ENCODE measurements around the gene ATPAF2.
"Not testable (repeated sequence)": the region's sequence is repeated elsewhere in the genome, so short reads cannot be mapped to it uniquely, and the experiment has no call there.

ATPAF2 gene

DNA sequence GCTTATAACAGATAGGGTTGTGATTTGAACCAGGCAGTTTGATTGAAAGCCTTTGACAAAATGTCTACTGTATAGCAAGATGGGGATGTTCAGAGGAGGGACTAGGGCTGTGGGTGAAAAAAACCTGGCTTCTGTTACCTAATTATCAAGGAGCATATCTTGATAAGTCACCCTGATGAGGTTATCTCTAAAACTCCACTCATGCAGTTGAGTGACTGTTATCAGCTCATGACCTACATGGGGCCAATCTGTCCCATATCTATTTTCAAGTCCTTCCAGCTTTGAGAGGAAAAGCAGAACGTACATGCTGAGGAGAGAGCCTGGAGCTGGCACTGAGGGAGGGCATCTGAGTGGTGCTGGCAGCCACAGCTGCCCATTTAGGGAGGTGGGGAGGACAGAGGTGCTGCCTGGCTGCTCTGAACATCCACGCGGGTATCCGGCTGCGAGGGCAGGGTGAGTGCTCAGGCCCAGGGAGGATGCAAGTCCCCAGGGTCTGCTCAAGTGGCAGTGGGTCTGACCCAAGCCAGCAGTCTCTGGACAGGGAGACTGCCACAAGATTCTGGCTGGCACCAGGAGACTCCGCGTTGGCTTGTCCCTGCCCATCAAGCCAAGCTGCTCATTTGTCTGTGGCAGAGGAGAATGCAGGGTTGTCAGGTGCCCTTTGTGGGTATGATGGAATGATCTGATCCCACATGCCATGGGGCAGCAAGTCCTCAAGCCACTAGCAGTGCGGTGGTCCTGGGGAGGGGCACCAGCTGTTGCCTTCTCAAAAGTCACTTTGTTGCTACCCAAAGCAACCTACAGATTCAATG is 29.2 kb downstream of the ATPAF2 start:
- no peak for DNase-seq

DNA sequence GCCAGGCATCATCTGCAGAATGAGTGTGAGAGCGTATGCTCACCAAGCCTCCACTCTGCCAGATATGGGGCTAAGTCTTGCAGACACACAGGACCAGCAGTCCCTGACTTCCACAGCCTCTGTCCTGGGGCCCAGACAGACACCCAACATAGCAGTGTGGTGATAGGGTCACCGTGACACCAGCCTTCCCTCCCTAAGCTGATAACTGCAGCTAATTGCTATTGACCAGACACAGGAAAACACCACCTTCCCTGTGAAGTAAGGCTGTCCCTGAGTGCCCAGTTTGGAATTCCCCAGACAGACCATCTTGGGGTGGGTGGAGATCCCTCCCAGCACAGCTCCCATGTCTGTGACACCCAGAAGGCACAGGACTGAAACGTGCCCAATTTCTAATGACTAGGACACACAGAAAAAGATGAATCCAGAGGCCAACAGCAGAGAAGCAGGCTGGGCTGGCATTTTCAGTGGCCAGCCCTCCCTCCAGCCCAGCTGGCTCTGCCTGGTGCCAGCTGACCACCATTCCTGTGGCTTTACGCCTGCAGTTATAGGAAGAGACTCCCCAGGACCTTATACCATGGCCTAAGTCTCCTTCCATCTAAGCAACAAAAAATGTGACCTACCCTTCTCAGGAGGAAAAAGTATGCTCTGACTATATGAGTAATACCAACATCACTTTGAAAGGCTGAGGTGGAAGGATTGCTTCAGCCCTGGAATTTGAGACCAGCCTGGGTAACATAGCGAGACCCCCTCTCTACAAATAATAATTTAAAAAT is 30.3 kb downstream of the ATPAF2 start:
- DNase-seq = no peak

DNA sequence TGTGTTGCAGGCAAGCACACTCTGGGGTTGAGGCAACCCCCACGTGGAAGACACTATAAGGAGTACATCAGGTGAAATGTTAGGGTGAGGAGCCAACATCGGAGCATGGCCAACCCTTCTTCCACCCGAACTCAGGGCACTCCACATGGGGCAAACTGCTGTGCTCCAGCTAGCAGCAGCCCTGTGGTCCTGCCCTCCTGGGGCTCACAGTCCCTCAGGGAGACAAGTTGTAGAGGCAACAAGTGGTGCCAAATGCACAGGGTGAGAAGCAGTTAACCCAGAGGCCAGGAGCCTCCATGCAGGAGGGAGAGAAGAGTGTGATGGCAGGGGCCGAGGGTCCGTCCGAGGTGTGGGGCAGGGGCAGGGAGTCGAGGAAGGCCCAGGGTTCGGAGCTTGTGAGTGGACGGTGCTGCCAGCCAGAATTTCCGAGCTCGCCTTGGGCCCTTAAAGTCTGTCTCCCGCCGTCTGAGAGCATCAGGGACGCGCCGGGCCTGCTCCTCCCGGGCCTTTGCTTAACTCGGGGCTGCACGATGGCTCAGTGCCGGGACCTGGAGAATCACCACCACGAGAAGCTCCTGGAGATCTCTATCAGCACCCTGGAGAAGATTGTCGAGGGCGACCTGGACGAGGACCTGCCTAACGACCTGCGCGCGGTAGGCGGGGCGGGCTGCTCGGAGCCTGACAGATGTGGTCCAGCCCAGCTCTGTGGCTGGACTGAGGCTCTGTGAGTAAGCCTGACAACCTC is 32.3 kb downstream of the ATPAF2 start:
- DNase-seq = no peak

DNA sequence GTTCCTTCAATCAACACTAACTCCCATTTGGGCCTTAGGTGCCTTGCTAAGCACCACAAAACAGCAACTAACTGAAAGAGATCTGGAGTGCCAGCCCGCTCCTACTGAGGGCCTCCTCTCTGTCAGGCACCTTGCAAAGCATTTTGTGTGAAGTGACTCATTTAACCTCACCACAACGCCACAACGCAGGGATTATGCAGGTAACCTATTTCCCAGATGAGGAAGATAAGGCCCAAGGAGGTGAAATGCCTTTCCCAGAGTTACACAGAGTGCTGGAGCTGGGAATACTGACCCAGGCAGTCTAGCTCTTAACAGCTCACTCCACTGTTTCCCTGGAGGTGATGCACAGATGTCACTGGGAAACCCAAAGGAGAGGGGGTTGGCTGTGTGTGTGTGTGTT is 33.5 kb downstream of the ATPAF2 start:
- DNase-seq = no peak

DNA sequence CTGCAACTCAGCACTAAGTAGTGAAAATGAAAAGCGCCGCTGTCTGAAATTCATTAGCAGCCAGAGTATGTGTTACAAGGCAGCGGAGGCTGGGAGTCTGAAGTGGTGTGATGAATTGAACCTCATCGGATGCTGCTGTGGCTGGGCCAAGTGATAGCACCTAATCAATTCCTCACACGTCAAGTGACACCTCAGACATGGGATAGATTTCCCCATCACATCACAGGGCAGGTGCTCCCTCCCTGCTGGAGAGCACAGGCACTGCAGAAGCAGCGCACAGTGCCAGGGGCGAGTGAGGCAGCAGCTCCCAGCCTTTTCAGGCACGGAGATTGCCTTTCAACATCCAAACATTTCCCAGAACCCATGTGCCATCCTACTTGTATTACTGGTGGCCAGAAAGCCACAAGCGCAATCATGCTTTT is 34.1 kb downstream of the ATPAF2 start:
- DNase-seq = no peak

DNA sequence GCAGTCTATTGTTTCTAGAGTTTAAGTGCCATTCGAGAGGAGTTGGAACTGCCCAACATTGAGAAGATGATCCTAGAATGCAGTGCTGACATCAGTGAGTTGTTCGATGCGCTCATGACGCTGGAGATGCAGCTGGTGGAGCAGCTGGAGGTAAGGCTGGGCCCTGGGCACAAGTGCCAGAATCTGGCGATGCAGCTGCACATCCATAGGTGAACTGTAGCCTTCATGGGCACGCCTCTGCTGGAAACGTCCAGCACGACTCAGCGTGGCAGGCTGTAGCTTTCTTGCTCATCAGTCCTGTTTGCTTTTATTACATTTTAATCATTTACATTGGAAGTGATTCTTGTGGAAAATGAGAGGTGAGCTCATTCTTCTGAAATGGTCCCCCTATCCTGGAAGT is 34.6 kb downstream of the ATPAF2 start:
- no peak for DNase-seq

DNA sequence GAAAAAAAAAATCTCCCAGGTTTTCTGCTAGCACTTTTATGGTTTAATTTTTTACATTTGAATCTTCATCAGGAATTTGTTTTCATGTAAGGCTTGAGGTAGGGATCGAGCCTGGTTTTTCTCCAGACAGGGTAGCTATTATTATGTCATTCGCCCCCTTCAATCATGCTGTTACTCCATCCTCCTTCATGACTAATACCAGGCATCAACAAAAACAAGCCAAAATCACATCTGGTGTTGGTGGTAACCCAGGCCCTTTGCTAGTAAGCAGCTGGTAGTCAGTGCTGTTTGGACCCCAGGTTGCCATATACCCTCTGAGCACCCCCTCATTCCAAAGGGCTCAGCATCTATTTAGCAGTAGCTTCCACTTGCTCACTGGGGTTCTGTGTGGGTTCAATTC is 36.8 kb downstream of the ATPAF2 start:
- no peak for DNase-seq

DNA sequence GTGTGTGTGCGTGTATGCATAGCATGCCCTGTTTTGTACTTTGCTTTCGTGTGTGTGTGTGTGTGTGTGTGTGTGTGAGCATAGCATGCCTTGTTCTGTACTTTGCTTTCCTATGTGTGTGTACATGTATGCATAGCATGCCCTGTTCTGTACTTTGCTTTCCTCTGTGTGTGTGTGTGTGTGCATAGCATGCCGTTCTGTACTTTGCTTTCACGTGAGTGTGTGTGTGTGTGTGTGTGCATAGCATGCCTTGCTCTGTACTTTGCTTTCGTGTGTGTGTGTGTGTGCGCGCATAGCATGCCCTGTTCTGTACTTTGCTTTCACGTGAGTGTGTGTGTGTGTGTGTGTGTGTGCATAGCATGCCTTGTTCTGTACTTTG is 38.9 kb downstream of the ATPAF2 start:
- no peak for DNase-seq

DNA sequence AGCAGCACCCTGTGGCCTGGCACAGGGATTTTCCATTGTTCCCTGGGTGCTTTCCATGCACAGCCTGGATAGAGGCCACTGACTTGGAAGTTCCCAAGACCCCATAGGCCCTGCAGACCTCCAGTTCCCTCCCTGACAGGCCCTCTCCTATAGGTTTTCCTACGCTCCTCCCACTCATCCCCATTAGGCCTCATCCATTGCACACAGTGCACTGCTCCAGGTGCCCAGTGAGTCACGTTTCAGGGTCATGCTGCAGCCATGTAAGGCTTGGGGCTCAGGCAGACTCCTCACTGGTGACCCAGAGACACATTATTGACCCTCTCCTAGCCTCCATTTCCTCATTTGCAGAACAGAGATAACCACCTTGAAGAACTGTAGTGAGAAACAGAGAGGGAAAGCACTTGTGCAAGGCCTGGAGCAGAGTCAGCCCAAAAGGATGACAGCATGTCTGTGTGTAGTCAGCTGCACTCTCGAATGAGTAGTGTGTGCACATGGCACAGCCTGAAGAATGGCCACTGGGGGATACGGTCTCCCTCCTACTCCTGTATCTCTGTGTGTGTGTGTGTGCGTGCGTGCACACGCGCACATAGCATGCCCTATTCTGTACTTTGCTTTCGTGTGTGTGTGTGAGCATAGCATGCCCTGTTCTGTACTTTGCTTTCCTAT is 39.5 kb downstream of the ATPAF2 start:
- DNase-seq = no peak

DNA sequence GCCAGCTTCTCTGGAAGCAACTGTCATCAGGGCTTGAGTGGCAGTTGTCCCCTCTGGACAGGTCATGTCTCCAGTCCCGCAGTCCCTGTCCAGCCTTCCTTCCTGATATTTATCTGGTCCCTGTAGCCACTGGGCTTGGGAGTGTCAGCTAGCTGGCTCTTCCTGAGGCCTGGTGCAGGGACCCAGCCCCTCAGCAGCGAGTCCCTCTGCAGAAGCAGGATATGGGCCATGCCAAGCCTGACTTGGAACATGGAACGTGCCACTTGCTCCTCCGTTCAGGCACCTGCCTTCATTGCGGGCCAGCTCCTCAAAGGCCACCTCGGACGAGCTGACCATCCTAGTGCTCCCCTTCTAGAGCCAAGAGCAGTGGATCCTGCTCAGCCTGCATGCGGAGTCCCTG is 40.0 kb downstream of the ATPAF2 start:
- DNase-seq = no peak

DNA sequence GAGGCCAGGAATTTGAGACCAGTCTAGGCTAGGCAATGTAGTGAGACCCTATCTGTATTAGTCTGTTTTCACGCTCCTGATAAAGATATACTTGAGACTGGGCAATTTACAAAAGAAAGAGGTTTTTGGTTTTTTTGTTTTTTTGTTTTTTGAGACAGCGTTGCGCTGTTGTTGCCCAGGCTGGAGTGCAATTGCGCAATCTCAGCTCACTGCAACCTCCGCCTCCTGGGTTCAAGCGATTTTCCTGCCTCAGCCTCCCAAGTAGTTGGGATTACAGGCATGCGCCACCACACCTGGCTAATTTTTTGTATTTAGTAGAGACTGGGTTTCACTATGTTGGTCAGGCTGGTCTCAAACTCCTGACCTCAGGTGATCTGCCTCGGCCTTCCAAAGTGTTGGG is 43.1 kb downstream of the ATPAF2 start:
- not testable (repeated sequence) for DNase-seq

DNA sequence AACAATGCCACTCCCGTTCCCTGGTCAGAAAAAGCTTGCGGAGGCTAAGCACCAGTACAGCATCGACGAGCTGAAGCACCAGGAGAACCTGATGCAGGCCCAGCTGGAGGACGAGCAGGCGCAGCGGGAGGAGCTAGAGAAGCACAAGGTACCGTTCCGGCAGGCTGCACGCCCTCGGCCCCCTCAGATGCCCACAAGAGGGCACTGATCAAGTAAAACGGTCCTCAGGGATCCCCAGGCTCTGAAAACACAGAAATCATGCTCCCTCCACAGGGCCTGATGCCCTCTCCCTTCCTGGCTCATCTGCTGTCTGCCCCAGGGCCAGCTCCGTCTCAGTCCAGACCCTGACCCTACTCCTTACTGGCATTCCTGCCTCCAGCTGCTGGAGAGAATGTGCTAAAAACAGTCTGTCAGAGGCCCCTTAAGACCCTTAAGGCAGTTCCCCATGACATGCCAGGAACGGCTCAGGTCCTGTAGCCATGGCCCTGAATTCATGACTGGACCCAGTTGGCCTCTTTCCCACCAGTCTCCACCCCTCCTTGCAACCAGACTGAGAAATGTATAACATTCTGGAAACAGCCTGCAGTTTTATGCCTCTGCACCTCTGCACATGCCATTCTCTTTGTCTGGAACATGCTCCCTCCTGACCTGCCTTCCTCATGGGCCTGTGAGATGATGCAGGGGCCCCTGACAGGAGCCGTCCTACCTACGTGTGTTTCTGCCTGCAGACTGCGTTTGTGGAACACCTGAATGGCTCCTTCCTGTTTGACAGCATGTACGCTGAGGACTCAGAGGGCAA is 44.5 kb downstream of the ATPAF2 start:
- DNase-seq = peak; percentile 27

DNA sequence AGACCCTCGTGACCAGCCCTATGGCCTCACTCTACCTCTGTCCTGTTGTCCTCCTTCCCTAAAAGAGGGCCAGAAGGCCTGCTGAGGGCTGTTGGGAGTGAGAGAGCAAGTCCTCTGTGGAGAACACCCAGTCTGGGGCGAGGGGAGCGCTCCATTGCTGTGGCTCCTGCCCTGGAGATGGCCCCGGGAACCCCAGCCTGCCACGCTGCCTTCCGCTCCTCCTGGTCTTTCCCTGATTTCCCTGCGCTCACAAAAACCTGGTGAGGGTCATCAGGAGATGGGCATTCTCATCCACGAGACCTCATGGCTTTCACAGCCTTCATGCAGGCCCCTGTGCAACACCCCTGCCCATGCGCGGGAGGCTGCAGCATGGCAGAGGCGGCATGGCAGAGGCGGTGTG is 45.1 kb downstream of the ATPAF2 start:
- no peak for DNase-seq

DNA sequence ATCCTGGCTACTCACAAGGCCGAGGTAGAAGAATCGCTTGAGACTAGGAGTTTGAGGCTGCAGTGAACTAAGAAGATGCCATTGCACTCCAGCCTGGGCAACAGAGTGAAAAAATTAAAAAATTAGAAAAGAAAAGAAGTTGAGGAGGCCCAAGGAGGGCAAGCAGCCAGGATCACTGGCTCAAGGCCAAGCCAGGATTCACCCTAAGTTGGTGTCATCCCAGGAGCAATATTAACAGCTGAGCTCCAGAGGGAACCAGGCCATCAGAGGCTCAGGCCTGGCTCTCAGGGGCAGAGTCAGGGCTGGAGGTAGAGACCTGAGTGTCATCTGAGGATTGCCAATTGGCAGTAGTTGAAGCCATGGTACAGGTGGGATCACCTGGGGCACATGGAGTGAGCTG is 45.6 kb downstream of the ATPAF2 start:
- DNase-seq = no peak

DNA sequence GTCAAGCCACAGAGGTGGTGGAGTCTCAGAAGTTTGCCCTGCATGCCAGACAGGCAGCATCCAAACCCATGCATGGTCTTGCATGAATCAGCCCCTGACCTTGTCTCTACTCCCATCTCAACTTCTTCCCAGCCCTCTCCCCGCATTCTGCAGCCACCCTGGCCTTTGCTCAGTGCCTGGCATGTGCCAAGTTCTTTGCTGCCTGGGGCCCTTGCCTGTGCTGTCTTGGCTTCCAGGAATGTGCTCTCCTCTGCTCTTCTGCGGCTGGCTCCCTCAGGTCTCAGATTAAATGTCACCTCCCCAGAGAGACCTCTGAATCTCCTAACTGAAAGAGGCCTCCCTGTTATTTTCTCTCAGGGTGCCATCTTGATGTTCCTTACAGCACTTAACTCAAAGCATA is 48.7 kb downstream of the ATPAF2 start:
- DNase-seq = no peak

DNA sequence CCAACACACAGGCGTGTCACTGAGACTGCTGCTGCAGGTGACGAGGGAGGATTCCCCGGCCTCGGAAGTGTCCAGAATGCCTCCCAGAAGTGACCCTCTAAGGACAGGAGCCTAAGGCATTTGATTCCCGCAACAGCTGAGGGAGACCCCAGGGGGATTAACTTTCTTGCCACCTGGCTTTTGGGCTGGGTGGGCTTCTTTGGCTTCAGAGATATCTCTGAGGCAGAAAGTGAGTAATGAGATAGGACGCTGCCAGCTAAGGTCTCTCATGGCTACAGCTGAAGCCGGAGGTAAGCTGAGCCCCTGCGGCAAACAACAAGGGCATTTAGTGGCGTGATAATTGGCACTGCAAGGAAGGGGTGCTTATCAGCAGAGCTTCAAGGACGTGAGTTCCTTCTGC is 49.4 kb downstream of the ATPAF2 start:
- DNase-seq = no peak

DNA sequence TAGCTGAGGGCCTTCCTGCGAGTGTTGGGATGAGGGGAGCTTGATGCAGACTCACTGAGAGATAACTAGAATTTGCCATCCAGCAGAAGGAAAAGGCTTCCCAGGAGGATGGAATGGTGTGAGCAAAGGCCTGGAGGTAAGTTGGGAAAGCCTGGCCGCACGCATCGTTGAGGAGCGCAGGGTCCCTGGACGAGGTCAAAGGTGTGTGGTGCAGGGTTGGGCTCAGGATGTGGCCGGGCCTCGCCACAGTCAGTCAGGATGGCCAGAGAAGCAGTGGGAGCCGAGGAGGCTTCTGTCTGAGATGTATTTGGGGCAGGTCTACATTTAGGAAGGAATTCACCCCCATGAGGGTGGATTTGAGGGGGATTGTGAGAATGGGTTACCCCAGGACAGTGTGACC is 49.9 kb downstream of the ATPAF2 start:
- no peak for DNase-seq

DNA sequence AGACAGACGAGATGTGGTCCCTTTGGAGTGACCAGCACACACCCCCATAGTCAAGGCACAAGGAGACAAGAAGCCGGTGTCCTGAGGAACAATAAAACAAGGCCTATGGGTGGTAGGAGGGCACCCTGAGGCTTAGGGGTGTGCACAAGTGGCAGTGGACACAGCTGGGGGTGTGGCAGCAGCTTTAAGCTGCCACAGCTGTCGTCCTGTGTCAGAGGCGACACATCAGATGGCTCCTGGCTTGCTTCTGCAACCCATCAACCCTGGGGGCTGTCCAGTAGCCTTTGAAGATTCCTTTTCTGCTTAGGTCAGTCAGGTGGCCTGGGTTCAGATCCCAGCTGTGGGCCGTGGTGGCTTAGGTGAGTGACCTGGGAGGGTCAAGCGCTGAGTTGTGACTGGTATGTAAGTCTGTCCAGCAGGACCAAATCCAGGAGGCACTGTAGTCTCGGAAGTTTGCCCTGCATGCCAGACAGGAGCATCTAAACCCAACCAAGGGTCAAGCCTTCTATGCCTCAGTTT is 50.5 kb downstream of the ATPAF2 start:
- no peak for DNase-seq

DNA sequence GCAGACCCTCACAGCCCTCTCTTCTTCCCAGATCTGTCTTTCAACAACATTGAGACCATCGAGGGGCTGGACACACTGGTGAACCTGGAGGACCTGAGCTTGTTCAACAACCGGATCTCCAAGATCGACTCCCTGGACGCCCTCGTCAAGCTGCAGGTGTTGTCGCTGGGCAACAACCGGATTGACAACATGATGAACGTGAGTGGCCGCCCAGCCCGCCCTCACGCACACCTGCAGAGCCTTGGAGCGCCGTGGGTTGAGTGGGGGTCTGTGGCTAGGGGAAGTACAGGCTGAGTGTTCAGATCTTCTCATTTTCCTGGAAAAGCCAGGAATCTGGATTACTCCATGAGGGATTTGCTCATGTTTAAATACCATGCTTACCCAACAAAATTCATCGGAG is 51.1 kb downstream of the ATPAF2 start:
- DNase-seq = no peak

DNA sequence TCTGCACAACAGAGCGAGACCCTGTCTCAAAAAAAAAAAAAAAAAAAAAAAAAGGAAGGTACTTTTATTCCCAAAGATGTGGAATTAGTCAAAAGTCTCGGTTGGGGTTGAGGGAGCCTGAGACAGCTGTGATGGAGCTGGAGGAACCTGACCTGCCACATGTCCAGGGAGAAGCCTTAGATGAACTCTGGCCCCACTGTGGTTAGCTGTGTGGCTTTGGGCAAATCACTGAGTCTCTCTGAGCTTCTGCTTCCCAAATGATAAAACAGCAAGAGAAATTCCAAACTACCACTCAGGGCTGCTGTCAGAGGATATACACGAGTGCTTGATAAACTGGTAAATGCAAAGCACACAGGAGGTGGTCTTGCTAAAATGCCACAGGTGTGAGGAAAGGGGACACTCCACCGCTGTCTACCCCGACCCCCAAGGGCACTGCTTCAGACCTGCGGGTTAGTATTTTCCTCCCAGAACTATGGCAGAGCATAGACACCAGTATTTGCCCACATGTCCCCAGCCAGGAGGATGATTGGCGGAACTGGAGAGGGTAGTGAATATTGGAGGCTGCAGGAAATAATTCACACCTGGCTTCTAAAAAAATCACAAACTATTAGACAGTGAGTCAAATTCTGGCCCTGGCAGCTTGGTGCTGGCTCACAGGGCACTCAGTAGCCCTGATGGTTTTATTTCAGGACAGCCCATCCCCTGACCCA is 51.6 kb downstream of the ATPAF2 start:
- DNase-seq = no peak

DNA sequence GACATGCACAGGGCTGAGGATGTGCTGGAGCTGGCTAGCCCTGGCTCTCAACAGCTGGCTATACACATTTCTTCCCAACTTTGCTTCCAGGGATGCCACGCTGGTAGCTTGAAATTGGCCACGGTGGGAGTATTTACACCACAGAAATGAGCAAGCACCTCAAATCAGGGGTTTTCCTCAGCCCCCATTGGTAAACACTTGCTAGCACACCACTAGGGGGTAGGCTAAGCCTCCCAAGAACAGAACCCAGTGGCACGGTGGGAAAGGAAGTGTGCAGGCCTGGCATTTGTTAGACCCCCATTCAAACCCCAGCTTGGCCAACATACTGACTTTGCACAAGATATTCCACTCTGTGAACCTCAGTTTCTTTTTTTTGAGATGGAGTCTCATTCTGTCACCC is 53.4 kb downstream of the ATPAF2 start:
- DNase-seq = peak; percentile 10

All from suppressor macrophage treated with lipopolysaccharide for 4 hours (primary cell).